OCI-LY1 (cell line): ENCODE measurements around the gene MBNL2.

Experiments used
- CTCF ChIP-seq: fragments of 200-600 bp; sonication (generic), shearing (Covaris generic); IDR thresholded peaks from 2 replicates; pipeline ENCODE4 v1.5.1; 2017; ENCODE audit warnings: mild to moderate bottlenecking, antibody characterized with exemption, low read length, moderate library complexity, mixed read lengths
- EZH2 ChIP-seq: fragments of 200-600 bp; sonication (generic), shearing (Covaris generic); IDR thresholded peaks from 2 replicates; pipeline ENCODE4 v1.8.0; 2017; ENCODE audit warnings: borderline replicate concordance, mixed run types, mild to moderate bottlenecking, antibody characterized with exemption, low read length, moderate library complexity, mixed read lengths

GRCh38 chr13:97353927-97354675 is 132.0 kb downstream of the MBNL2 start:
- TF ChIP-seq CTCF (no peak), EZH2 (no peak)
